ENCODE measurements around the gene SNAPC4.
"Not testable (repeated sequence)": the region's sequence is repeated elsewhere in the genome, so short reads cannot be mapped to it uniquely, and the experiment has no call there.

The SNAPC4 gene

DNA sequence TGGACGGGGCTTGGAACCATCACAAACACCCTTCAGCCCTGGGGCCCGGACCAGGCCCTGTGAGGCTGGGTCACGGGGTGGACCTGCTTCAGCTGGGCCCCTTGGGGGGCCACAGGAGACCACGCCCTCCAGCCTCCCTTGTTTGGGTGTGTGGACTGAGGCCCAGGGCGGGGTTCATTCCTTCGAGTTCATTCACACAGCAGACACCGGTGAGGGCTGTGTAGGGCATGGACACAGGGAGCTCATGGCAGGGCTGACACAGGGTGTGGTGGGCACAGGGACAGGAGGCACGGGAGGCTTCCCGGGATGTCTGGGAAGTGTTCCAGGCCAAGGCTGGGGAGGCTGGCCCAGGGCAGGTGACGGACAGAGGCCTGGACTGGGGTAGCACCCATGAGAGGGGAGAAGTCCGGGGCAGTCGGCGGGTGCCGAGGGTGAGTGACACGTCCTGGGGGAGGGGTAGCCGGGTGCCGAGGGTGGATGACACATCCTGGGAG, 45.3 kb downstream of the SNAPC4 start:
- DNase-seq (ENCODE audit: low read depth) = no peak

DNA sequence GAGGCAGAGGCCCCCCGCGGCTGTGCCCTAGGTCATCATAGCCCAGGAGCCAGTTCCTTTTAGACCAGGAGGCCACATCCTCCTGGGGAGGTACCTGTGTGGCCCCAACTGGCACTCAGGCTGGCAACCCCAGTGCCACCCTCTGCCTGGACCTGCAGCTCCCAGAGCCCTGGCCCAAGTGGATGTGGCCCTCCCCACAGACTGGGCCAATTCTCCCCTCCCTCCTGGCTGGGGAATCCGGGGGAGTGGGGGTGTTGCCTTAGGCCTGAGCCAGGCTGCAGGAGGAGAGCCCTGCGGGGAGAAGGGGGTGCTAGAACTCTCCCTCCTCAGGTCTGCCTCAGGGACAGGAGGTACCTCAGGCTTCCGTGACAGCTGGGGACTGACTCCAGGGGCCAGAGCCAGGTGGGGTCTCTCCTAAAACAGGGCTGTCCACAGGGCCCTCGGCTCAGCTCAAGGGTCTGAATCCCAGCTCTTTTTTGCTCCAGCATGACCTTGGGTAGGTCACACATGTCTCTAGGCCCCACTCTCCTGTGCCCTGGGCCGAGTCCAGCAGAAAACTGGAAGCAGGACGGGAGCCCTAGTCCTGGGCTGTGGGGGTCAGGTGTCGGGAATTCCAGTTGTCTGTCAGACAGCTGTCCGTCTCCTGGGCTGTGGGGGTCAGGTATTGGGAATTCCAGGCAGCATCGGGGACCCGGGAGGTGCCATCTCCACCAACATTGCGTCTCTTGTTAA, 46.0 kb downstream of the SNAPC4 start:
- no peak for DNase-seq (ENCODE audit: low read depth)

DNA sequence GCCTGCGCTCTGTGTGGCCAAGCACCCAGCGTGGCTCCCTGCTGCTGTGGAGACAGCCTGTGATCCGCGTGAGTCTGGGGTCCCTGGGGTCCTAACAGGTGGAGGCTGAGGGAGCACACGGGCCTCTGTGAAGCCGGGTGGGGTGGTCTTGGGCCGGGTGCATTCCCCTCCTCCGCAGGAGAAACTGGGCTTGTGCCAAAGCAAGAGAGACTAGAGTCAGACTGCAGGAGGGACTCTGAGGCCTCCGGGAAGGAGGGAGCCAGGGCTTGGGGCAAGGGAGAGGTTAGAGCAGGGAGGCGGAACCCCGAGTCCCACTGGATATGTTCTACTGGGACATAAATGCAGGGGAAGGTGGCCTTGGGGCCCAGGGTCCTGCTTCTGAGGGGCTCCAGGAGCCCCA, 46.9 kb downstream of the SNAPC4 start:
- no peak for DNase-seq (ENCODE audit: low read depth)

DNA sequence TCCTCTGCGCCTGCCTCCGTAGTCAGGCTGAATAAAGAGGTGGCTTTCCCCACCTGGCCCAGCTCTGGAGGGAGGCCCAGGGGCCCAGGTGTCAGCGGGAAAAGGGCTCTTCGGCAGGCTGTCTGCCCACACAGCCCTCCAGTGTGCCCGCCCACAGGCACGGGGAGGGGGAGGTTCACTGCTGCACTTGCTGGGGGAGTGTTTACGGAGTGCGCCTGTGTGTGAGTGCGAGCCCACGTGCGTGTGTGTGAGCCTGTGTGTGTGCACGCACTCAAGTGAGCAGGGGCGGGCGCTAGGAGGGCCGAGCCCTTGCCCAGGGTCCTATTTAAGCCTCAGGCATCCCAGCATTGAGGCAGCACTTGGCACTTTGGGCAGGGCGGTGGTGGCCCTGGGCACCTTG, 47.3 kb downstream of the SNAPC4 start:
- DNase-seq (ENCODE audit: low read depth) = no peak

DNA sequence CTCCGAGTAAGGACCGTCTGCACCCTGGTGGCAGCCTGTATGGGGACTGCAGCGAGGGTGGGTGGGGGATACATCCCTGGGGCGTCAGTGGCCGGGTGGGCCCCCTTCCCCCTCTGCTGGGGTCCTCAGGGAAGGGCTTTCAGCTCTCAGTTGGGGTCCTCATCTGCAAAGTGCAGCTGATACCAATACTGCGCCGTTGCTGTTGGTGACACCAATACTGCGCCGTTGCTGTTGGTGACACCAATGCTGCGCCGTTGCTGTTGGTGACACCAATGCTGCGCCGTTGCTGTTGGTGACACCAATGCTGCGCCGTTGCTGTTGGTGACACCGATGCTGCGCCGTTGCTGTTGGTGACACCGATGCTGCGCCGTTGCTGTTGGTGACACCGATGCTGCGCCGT, 48.1 kb downstream of the SNAPC4 start:
- DNase-seq (ENCODE audit: low read depth) = not testable (repeated sequence)

DNA sequence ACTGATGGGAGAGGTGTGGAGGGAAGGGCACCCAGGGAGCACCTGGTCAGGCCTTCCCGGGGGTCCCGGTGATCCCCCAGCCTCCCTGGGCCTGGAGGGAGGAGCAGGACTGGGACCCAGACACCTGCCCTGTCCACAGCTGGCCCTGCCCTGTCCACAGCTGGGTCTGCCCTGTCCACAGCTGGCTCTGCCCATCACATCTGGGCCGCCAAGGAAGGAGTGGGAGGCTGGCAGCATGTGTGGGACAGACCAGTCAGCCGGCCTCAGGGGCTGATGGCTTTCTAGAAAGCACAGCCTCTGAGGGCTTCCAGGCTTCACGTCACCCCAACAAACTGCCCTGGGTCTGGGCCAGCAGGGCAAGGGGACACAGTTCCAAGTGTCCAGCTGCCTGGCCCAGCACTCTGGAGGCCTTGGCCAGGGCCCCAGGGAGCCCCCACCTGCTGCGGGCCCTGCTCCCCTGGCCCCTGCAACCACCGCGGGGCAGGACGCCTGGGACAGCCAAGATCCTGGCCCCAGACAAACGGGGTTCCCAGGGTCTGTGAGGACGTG, 48.6 kb downstream of the SNAPC4 start:
- DNase-seq (ENCODE audit: low read depth) = no peak

Data from non-pigmented ciliary epithelial cell (primary cell).